HPDE6-E6E7 (cell line): Measurements from ENCODE around the gene CASQ2.

Experiments
- DNase-seq: peaks from one replicate; pipeline ENCODE4 v3.0.0; 2011; ENCODE audit warnings: missing footprints; ENCODE audit errors: extremely low spot score

Gene CASQ2

DNA sequence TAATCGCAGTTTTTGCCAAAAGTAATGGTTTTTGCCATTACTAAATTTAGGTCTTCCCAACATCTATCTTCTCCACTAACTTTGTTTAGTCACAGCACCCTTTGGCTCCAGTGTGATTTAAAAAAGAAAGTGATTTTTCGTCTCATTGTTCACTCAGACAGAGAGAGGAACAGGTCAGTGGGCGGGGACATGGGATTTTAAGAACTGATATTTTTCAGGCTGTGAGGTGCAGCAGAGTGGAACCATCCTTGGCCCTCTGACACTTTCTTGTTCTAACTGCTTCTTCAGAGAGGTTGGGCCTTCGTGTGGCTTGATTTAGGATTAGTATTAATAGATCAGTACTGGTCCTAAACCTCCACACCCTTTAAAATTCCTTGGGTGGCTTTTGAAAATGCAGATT is 38.8 kb downstream of the CASQ2 start:
- DNase-seq, result no peak

DNA sequence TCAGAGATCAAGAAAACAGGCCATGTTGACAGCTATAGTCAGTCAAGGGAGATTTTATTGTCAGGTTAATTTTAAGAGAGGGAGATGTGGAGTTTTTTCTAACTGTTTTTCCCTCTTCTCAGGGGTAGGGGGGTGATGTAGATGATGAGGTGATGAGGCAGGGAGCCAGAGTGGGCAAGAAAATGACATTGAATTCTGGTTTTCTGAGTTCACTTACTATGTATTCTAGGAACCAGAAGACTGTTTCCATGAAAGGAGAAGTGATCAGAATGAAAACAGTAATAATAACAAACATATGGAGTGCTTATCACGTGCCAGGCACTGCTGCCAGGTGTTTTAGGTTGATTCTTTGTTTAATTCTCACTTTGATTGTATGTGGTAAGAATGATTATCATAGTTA is 40.2 kb downstream of the CASQ2 start:
- DNase-seq, result no peak

DNA sequence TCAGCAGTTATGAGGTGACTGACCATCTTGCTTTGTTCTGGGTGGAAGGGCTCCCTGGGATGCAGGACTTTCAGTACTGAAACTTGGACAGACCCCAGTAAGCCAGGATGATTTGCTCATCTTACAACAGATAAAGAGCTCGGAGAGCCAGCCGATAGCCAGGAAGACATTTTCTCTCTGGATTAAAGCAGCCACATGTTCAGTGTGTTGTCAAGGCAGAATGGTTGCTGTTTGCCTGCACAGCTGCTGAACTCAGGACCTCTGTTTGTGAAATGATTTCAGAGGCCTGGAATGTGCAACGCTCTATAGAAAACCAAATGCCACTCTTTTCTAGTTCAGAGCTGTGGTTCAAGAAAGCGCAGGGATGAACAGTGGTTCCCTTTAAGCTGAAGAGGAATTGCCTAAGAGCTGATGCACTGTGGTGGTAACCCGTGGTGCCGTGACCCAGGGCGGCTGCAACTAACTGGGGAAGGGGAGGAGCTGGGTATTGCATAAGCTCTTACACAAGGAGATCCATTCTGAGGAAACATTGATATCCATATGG is 40.7 kb downstream of the CASQ2 start:
- no peak for DNase-seq

DNA sequence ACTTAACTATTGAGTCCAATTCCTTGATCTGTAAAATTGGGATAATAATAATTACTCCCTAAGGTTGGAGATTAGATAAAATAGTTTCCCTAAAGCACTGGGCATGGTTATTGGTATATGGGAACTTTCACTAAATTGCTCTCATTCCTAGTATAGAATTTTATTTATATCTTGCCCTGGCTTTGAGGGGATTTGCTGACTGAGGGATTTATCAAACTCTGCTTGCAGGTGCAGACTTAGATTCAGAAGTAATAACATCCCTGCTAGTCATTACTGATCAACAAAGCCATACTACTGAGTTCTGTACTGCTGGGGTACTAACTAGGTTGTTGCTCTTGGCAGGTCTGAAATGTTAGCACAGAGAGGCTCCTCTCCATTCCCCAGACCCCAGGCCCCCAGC is 41.9 kb downstream of the CASQ2 start:
- DNase-seq, result no peak

DNA sequence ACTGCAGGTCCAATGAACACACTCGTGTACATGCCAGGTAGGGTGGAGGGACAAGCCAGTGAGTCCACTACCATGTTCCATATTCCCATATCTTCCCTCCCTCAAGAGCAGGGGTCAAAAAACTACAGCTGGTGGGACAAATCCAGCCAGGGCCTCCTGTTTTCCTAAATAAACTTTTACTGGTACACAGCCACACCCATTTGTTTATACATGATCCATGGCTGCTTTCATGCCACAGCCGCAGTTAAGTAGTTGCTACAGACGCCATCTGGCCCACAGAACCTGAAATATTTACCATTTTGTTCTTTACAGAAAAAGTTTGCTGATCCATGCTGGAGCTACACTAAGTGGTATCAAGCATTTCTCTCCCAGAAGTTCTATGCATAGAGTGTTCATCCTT is 42.4 kb downstream of the CASQ2 start:
- DNase-seq, result no peak

DNA sequence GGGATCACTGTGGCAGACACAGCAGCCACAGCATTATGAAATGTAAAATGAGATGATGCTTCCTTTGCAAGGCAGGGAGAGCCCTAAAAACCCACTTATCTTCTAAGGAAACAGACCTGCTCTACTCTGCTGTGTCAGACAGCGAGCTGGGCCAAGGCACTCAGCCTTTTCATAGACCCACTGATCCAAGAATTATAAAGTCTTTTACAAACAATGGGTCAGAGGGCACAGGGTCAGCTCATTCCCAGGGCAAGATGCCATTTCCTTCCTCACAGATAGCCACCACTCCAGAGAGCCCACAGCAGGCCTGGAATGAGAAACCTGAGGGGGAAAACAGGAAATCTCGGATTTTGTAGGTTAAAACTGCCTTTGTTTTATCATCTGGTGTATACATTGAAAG is 42.9 kb downstream of the CASQ2 start:
- DNase-seq, result no peak

DNA sequence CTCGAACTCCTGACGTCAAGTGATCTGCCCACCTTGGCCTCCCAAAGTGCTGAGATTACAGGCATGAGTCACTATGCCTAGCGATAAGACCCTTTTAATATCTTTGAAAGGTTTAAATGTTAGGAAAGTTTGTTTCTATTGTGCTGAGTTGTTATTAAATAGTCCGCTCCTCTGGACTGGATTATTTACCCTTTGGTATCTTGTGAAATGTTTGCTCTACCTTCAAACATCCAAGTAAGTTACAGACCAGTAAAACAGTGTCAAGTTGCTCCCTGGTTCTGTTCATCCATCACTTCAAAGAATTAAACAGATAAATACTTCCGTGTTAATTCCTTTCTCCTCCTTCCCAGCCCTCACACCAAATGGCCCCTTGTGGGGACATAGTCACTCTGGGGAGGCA is 44.8 kb downstream of the CASQ2 start:
- no peak for DNase-seq

DNA sequence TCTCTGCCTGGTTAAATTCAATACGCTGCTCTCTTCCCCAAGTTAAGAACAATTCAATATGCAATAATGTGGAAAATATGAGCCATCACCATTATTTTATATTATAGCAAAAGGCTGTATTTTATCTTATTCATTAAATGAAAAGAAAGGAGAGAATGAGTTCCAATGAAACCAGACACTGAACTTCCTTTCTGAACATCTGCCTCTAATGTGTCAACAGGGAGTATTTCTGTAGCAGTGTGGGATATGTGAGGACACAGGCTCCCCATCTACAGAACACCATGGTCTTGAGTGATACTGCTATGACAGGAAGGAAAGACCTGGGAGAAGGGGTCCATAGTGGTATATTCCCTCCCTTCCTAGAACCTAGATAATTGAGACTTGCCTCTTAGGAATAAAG is 46.3 kb downstream of the CASQ2 start:
- no peak for DNase-seq

DNA sequence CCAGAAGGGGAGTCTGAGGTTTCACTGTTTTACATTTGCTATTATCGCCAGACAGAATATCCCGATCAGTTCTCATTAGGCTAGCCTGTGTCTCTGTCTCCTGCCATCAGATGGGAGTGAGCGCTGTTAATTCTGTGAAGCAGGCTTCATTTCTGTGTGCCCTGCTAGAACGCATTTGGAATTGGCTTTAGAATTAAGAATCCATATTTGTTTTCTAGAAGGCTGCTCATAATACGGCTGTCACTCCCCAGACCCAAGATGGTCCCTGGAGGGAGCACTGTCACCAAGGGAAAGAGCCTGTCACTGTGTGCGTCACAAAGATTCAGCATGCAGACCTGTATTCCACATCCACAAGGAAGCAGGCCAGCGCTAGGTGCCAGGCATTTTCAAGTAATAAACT is 49.2 kb downstream of the CASQ2 start:
- DNase-seq, result no peak

DNA sequence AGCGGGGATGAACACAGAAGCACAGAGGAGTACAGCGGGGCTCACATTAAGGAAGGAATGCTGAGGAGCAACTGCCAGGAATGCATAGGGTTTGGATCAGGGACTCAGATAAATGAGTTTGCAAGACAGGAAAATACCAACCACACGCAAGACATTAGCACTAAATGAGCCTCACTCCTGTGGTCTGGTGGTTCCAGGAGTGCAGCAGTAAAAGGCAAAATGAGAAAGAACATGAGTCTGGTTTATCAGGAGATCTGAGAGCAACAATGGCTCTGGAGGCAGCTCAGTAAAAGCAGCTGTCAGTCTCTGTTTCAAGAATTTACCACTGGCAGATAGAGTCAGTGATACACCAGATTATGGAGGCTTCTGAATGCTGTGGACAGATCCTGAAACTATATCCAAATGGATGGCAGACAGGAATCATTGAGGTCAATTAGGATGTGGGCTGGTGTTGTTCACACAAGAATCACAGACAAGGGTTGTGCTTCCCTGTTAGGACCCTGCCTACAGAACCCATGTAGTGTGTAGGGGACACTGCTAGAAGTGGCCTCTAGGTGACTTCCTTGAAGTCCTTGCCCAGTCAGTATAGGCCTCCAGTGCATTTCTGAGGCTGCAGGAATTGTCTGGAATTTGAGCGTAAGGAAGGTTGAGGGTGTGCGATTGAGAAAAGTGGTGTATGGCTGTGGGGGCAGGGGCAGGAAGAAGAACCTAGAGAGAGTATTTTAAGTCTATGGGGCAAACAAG is 50.3 kb downstream of the CASQ2 start:
- no peak for DNase-seq

DNA sequence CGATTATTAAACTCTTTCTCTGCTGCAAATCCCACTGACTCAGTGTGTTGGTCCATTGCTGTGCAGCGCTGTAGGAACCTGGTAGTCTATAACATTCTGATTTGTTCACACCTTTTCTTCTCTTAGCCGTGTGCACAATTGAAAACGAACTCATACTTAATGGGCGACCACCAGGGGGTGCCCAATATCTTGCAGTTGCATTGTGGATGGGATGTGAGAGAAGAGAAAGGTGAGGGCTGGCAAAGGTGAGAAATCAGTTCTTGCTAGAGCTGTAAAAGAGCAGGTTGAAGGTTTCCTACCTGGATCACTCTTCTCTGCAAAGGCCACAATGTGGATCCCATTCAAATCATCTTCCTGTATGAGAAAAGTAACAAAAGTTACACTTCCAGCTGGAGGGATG is 51.0 kb downstream of the CASQ2 start:
- DNase-seq, result no peak

DNA sequence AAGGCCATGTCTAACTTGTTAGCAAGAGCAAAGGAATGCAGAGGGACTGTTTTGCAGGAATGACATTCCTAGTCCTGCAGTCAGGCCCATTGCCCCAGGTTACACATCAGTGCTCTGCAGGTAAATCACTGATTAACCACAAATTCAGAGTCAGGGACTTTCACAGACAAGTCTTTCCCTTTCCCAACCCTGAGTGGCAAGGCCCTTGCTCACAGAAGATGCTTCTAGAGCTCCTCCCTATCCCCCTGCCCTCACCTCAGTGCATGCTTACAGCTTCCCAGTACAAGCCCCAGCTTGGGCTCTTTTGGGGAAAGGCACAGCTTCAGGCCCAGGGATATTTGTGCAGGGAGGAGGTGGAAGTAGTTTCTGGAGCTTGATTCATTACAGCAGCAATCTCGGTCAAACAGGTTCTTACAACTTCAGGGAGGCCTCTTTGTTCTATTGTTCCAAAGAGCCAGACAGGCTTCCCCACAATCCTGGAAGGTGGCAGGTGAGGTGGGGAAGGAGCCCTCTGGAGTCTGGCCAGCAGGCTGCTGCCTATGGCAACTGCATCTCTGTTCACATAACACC is 53.9 kb downstream of the CASQ2 start:
- DNase-seq, result peak; percentile 89

DNA sequence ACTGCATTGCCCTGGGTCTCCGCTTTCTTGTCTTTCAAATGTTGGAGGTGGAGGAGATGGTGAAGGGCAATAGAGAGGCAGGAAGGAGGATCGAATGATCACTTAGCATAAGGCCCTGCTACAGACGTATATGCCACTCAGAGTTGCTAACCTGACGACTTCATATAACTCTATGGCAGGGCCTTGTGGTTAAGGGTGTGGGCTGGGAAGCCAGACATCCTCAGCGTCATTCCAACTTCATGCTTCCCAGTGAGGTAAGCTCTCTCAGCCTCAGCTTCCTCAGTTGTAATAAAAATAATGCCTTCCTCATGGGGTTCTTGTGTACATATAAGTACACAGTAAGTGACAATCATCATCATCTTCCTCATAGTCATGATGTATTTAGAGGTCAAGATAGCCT is 54.6 kb downstream of the CASQ2 start:
- no peak for DNase-seq

DNA sequence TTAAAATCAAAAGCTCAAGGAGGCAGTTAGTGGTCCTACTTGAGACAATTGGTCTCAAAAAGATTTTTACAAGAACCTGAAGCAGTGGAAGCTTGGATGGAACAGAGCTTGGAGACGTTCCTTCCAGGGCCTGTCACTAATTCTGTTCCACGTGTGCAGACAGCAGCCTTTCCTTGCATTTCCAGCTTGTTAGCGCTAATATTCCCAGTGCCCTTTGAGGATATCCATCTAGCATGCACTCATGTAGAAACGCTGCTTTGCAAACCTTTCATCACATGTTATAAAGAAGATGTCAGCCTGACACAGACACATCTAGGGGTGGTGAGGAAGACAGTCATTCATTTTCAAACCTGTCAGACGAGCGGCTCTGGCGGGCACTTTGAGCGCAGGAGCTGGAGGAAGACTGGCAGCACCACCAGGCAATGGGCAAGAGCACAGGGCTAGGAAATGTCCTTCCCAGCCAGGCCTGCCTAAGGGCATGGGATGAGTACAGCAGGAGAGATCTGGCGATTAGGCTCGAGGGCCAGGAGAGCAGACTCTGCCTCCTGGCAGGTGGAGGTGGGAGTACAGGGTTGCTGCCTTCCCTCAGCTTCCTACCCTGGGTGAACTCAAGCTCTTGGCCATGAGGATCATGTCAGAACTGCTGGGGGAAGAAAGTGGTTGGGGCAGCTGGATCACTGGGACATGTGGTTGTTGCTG is 55.5 kb downstream of the CASQ2 start:
- DNase-seq, result no peak

DNA sequence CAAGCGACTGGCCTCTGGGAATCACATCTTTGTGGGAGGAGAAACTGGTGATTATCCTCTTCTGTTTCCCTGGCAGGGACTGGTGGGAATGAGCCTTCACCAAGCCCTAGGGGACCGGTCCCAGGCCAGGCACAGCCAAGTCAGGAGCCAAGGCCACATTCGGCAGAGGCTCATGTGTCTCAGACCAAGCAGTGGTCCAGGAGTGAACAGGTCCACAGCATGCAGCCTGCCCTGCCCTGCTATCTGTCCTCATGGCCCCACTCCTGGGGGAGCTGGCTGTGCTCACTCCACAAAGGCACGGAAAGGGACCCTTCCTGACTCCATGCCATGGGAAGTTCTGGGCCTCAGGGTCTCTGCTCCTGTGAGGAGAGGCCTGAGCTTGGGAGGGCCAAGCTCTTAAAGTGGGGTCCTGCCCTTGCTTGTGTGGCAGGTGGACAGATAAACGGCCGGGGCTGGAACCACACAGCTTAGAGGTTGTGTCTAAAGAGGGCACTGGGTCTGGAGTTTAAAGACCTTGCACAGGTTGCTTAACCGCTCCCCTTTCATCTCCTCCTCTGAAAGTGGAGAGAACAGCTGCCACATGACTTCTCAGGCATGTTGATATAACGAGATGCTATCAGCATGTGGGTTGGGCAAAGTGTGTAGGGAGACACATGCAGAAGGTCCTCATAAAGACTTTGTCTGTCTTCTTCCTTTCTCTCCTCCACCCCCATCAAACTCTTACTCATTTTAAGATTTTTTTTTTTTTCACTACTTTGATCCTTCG is 57.5 kb downstream of the CASQ2 start:
- DNase-seq, result no peak

DNA sequence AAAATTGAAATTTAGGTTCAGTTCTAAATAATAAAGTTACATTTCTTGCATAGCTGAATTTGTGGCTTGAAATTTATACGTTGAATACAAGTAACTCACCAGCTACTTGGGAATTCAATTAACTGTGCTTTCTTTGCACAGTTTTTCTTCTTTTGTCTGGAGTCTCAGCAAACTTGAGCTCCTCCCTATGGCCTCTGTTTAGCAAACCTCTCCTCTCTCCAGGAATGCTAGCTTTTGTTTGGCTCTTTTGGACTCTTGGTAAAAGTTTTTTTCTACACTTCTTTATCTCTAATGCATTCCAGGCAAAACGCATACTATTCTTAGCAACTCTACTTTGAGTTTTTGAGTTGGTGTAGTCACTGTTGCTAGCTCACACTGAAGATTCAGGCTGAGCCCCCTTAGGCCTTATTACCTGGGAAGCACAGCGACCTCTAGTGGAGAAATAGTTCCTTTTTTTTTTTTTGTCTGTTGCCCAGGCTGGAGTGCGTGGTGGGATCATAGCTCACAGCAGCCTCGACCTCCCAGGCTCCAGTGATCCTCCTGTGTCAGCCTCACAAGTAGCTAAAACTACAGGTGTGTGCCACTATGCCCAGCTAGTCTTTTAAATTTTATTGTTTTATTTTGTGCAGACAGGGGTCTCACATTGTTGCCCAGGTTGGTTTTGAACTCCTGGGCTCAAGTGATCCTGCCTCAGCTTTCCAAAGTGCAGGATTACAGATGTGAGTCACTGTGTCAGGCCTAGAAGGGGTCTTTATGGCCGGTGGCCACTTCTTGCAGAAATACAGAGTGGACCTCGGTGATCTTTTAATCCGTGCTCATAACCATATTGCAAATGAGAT is 61.7 kb downstream of the CASQ2 start:
- no peak for DNase-seq

DNA sequence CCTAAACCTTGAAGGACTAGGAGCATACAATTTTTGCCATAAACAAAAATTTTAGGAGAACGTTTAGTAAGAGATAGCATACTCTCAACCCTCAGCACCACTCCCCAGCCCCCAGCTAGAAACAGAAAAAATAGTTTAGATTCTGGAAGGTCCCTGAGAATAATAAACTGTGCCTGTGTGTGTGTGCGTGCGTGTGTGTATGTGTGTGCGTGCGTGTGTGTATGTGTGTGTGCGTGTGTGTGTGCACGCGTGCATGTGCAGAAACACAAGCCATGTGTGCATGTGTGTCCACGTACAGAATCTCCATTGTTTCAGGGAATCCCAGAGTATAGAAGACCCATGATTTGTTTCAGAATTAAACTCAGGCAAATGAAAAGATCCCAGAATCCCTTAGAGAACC is 62.6 kb downstream of the CASQ2 start:
- no peak for DNase-seq

DNA sequence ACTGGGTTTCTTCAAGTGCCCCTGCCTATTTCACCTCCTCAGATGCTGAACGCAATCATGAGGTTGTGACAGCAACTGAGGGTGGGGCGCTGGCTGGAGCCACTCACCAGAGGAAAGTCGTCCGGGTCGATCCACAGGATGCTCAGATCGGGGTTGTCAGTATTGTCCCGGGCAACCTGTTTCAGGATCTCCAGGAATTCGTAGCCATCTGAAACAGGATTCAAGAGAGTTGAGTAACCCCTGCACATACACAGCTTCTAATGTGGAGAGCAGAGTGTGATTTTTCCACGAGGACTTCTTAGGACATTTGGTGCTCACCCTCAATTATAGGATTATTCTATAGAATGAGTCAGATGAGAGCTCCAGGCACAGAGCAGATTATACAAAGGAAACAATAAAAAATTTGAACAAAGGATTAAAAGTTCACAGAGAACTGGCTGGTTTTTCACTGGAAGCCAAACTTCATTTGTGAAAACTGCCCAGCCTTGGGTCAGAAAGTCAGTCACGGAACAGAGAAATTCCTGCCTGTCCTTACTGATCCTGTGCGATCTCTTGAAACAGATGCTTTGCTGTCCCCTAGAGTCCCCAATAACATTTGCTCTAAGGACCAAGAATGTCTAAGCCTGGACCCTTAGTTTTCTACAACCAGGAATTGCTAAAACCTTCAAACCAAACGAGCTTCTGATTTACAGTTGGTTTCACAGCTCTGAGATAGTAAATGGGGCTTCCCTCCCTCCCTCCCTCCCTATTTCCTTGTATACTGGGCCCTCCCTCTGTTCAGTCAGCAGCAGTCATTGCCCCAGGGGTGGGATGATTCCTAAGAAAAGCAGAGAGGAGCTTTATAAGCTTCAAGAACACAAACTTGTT is 63.2 kb downstream of the CASQ2 start:
- peak; percentile 43 for DNase-seq

DNA sequence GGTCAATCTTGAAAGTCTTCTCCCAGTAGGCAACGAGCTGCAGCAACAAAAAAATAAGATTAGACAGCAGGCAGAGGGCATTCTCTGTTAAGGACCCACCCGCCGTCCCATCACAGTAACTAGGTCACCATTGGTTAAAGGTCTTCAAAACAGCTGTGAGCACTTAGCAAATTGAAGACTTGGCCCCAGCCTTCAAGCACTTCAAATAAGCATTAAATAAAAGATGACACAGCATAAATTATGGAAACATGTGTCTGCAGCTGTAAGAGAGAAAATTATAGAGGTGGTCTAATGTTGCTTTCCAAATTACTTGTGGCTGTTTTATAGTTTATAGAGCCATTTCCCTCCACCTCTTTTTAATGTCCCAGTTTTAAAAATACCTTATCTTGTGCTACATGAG is 65.6 kb downstream of the CASQ2 start:
- no peak for DNase-seq

DNA sequence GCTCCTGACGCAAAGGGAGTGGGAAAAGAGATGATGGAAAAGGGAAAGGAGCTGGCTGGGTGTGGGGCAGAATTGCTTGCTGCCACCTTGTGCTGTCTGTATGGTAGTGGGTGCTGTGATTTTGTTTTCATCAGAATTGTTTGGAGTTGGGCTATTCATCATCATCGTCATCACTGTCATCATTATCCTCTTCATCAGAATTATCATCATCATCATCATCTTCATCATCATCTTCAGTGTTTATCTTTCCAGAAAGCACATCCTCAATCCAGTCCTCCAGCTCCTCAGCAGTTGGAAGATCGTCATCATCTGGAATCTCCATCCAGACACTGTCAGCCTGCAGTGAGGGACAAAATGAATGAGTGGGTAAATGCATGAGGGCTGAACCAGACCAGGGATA is 67.4 kb downstream of the CASQ2 start:
- DNase-seq, result no peak
